HG03103 (cell line): ENCODE data around the gene SBF1.
"Not testable (repeated sequence)": the region's sequence is repeated elsewhere in the genome, so short reads cannot be mapped to it uniquely, and the experiment has no call there.

ENCODE experiments used
- ATAC-seq: cut with Tn5 transposase; IDR thresholded peaks from one replicate; pipeline ENCODE4 v1.9.1; 2021; ENCODE audit warnings: low read depth; ENCODE audit not compliant: unreplicated experiment

SBF1 gene

GRCh38 chr22:50474710-50475651 lies at the start of gene SBF1:
Gene SBF1 (minus strand): TSS chr22:50475035. CDS start chr22:50474840, 195 bp downstream.
- ATAC-seq: peak; percentile 61

GRCh38 chr22:50523806-50524675 lies 49.2 kb upstream of the SBF1 start:
- no peak for ATAC-seq

- ATAC-seq: no peak
These were observed 48.6 kb upstream of the SBF1 start for GRCh38 chr22:50523458-50523805.

GRCh38 chr22:50522806-50523438 lies 48.1 kb upstream of the SBF1 start:
- ATAC-seq: no peak

GRCh38 chr22:50522208-50522805 lies 47.5 kb upstream of the SBF1 start:
- ATAC-seq: no peak

GRCh38 chr22:50521710-50522109 lies 46.9 kb upstream of the SBF1 start:
- ATAC-seq: no peak

- ATAC-seq: no peak
These were observed 46.1 kb upstream of the SBF1 start for GRCh38 chr22:50520826-50521453.

GRCh38 chr22:50520184-50520583 lies 45.3 kb upstream of the SBF1 start:
- not testable (repeated sequence) for ATAC-seq

- ATAC-seq: no peak
These were observed 44.3 kb upstream of the SBF1 start for GRCh38 chr22:50519151-50519550.

- ATAC-seq: no peak
These were observed 43.8 kb upstream of the SBF1 start for GRCh38 chr22:50518606-50519005.

- ATAC-seq: no peak
These were observed 42.8 kb upstream of the SBF1 start for GRCh38 chr22:50517495-50518260.

GRCh38 chr22:50516891-50517290 lies 42.1 kb upstream of the SBF1 start:
- no peak for ATAC-seq

- ATAC-seq: no peak
These were observed 41.2 kb upstream of the SBF1 start for GRCh38 chr22:50516068-50516467.

GRCh38 chr22:50513175-50513574 lies 38.3 kb upstream of the SBF1 start:
- ATAC-seq: no peak

GRCh38 chr22:50508897-50509296 lies 34.1 kb upstream of the SBF1 start:
- ATAC-seq: no peak

- ATAC-seq: peak; percentile 63
These were observed 33.4 kb upstream of the SBF1 start, which contains the start of gene NCAPH2 for GRCh38 chr22:50507991-50508884. Gene NCAPH2 (plus strand): TSS chr22:50508224. CDS start chr22:50508338, 114 bp downstream.

- ATAC-seq: peak; percentile 45
These were observed 32.7 kb upstream of the SBF1 start, which contains the start of gene LMF2 for GRCh38 chr22:50507421-50507990. Gene LMF2 (minus strand): TSS chr22:50507702. CDS start chr22:50507675, 27 bp downstream.
